GM13976 (cell line): ENCODE results near the gene BLNK.
"Not testable (repeated sequence)": the region's sequence is repeated elsewhere in the genome, so short reads cannot be mapped to it uniquely, and the experiment has no call there.

Experiments used
- DNase-seq: peaks from one replicate; pipeline ENCODE4 v3.0.0; 2012; ENCODE audit warnings: low spot score
- CTCF ChIP-seq: IDR thresholded peaks from 2 replicates; pipeline ENCODE4 v1.5.1; 2012; ENCODE audit warnings: borderline replicate concordance, mild to moderate bottlenecking; ENCODE audit not compliant: insufficient read depth; ENCODE audit errors: extremely low read depth, missing control alignments, control extremely low read depth
- in situ Hi-C: fragments of 300-500 bp; cut with MboI; formaldehyde crosslinking; loops from one replicate; pipeline ENCODE4 v1.12.0; 2022; ENCODE audit warnings: low sequenced_read_pairs, mixed read lengths, inconsistent platforms; ENCODE audit not compliant: unreplicated experiment

Gene BLNK

GRCh38 chr10:96309628-96310320 lies 38.4 kb upstream of the BLNK start:
- in situ Hi-C loops = loop anchor here (10.0 kb wide), 1 partner anchor 285 kb away; no protein-coding TSS in a partner anchor
- no peak for TF ChIP-seq CTCF
- DNase-seq = no peak

GRCh38 chr10:96308854-96309253 lies 37.5 kb upstream of the BLNK start:
- DNase-seq, in situ Hi-C loops: not testable (repeated sequence)

DNA sequence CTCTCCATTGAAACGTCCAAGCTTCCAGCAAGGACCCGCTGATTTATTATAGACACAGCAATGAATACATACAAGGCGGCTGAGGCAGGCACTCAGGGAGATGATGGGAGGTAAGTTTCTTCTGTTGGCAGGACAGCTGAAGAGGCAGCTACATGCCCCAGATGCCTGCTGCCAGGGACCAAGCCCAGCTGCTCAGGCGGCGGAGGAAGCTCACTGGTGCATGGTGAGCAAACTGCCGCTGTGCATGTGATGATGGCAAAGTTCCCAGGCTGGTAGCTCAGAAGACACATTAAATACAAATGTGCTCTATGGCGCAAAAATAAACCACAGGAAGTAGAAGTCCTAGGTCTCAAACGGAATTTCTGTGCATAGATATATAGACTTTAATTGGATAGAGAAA lies 35.1 kb upstream of the BLNK start:
- no peak for DNase-seq
- in situ Hi-C loops = no loop called here
- TF ChIP-seq CTCF = no peak

GRCh38 chr10:96305019-96305418 lies 33.6 kb upstream of the BLNK start:
- no peak for DNase-seq
- no peak for TF ChIP-seq CTCF
- in situ Hi-C loops = no loop called here

DNA sequence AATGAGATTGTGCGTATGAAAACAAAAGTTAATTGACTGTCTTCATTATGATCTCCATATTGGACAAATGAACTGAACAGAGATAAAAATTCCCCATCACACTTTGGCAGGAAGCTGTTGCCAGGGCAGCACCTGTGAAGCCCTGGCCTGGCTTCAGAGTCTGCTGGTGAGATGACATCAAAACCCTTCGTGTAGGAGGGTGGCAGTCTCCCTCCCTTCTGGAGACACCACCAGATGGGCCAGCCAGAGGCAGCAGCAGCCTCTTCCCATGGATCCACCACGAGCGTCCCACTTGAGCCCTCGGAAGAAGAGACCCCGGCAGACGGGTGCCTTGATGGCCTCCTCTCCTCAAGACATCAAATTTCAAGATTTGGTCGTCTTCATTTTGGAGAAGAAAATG lies 32.9 kb upstream of the BLNK start, which contains the start of gene DNTT:
DNTT (plus strand) TSS at position 205 of the 400 bp plus-strand sequence; CDS start at position 269, 64 bp downstream.
- no peak for TF ChIP-seq CTCF
- in situ Hi-C loops = no loop called here

DNA sequence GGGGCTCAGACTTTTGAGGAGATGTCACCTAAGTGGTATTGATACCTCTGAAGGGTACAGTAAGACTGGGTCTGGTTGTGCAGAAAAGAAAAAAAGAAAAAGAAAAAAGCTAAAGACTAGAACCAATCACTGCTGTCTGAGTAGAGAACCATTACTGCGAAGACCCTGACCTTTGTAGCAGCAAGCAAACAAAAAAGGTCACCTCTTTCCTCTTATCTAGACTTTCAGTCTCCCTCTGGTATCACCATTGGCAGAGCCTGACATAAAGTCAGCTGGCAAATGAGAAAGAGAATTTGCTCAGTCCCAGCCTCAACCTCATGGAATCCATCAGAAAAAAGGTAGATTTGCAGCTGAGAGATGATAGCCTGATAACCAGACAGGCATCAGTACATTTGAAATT lies 30.2 kb upstream of the BLNK start:
- in situ Hi-C loops = no loop called here
- TF ChIP-seq CTCF = no peak
- no peak for DNase-seq

More for the DNA sequence above, 32.9 kb upstream of the BLNK start, which contains the start of gene DNTT:
- no peak for DNase-seq

DNA sequence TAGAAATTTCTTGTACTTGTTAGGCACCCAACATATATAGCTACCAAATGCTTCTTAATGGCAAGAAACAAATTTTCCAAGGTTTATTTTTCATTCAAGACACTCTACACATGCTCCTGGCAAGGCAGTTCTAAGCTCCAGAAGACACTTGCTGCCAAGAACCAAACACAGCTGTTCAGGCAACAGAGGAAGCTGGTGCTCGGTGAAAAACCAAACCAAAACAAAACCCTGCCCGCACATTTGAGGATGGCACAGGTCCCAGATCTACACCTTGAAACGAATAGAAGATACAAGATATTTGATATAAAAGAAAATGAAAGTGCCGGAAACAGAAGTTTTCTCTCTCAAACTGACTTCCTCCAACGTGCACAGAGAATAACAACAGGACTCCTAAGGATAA lies 28.0 kb upstream of the BLNK start:
- TF ChIP-seq CTCF = no peak
- in situ Hi-C loops = loop anchor here (5.0 kb wide), 1 partner anchor 72 kb away; no protein-coding TSS in a partner anchor

More for the DNA sequence above, 28.0 kb upstream of the BLNK start:
- DNase-seq = no peak
